BLaER1 treated with 17β-estradiol and CSF1 and Interleukin-3, amounts not matched to agents 10 nM and 100 nM (cell line): Measurements from ENCODE around the gene REV1.

ENCODE experiments used
- H3K27ac ChIP-seq, 11 experiments: shearing (Covaris generic); formaldehyde crosslinking; 2 replicates each; pipeline ENCODE4 v1.8.1; 2022
- H3K27me3 ChIP-seq, 11 experiments: shearing (Covaris generic); formaldehyde crosslinking; 2 replicates each; pipeline ENCODE4 v1.8.1; 2022
- H3K36me3 ChIP-seq, 11 experiments: shearing (Covaris generic); formaldehyde crosslinking; 2 replicates each; pipeline ENCODE4 v1.8.1; 2022
- H3K4me1 ChIP-seq, 10 experiments: shearing (Covaris generic); formaldehyde crosslinking; 2 replicates each; pipeline ENCODE4 v1.8.1; 2022
- H3K4me2 ChIP-seq, 11 experiments: shearing (Covaris generic); formaldehyde crosslinking; 2 replicates each; pipeline ENCODE4 v1.8.1; 2022
- H3K4me3 ChIP-seq, 10 experiments: shearing (Covaris generic); formaldehyde crosslinking; 2 replicates each; pipeline ENCODE4 v1.8.1; 2022
- H3K9ac ChIP-seq, 11 experiments: shearing (Covaris generic); formaldehyde crosslinking; 2 replicates each; pipeline ENCODE4 v1.8.1; 2022
- H3K9me3 ChIP-seq, 11 experiments: shearing (Covaris generic); formaldehyde crosslinking; replicated peaks in 1 of 11; 2 replicates each; pipeline ENCODE4 v1.8.1; 2022
- H4K20me1 ChIP-seq, 11 experiments: shearing (Covaris generic); formaldehyde crosslinking; 2 replicates each; pipeline ENCODE4 v1.8.1; 2022
- Cebpa-rat ChIP-seq, 11 experiments: shearing (Covaris generic); IDR thresholded peaks; 2 replicates each; pipeline ENCODE4 v1.8.1; 2022

Gene REV1

GRCh38 chr2:99410276-99410675 is 79.5 kb downstream of the REV1 start:
- Histone ChIP-seq H3K9ac (no peak overlapping the region), H3K27ac (no peak overlapping the region), H3K4me3 (no peak overlapping the region), H3K4me1 (no peaks in the 10 kb centered on the region), H4K20me1 (peaks cover 0 to 7% (median 3%) of the 10 kb centered on the region in 11 experiments; a peak in 10 of 22 replicates), H3K4me2 (no peak overlapping the region), H3K36me3 (peaks cover 93 to 100% (median 99%) of the 10 kb centered on the region in 11 experiments), H3K9me3 (no peaks in the 10 kb centered on the region), H3K27me3 (no peaks in the 10 kb centered on the region)
- no peak for TF ChIP-seq Cebpa-rat (IDR thresholded peaks at IDR 0.05)

DNA sequence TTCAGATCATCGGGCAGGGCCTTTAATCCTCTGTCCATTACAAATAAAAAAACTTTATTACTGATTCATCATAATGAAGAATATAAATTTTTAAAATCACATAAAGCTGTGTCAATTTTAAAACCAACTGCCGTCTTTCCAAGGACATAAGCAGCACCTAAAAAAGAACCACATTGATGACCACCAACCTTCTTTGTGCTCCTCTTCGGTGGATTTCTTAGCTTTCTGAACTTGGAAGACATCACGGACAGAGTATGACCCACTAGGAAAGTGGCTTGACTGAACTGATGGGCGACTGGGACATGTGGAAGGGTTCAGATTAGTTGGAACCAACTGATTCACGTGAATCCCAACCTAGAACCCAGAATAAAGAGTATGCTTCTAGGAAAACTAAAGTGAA is 83.7 kb downstream of the REV1 start:
- peaks cover 0 to 10% (median 6%) of the 10 kb centered on the region in 10 experiments; a peak in 11 of 20 replicates for H3K4me1 ChIP-seq
- H3K27ac ChIP-seq = no peak overlapping the region
- no peak overlapping the region for H3K4me2 ChIP-seq
- H3K36me3 ChIP-seq = peaks cover 94 to 100% (median 99%) of the 10 kb centered on the region in 11 experiments
- H3K9ac ChIP-seq = no peak overlapping the region
- H3K27me3 ChIP-seq = no peaks in the 10 kb centered on the region
- no peak overlapping the region for H3K4me3 ChIP-seq
- no peaks in the 10 kb centered on the region for H3K9me3 ChIP-seq
- TF ChIP-seq Cebpa-rat (IDR thresholded peaks at IDR 0.05) = no peak
- H4K20me1 ChIP-seq = peaks cover 0 to 28% (median 16%) of the 10 kb centered on the region in 11 experiments; a peak in 14 of 22 replicates

DNA sequence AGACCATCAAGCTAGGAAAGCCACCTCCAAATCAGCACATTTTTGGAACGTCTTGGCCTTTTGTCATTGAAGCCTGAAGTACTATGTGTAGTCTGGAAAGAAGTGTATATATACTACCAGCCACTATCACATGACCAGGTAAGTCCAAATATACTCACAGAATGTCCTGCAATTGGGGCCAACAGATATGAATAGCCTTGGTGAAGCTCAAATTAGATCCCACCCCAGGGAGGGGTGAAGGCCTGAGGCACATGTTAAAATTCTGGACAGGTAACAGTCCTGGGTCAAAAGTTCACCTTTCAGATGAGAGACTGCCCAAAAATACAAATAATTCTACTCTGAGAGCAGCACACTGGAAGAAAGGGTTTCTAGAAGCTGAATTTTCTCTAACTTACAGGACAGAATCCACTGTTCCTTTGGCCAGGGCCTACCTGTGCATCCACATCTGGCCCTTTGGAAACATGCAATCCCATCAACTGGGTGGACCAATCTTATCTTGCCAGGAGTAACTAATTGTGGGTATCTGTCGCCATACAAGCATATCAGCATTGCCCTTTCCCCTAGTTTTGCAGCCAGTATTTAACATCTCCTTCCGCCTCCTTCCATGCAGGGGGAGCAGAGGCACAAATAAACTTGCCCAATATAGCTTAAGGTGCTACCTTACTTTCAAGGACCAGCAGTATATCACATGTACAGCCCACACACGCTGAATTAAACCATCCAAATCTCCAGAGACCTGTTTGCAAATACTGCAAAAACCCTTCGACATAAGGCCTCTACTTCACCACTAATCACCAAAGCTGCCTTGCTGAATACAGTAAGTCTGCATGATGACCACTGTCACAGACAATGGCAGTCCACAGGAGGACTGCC is 84.8 kb downstream of the REV1 start:
- H3K9me3 ChIP-seq = no peaks in the 10 kb centered on the region
- no peaks in the 10 kb centered on the region for H3K27me3 ChIP-seq
- H3K4me2 ChIP-seq = no peak overlapping the region
- H3K27ac ChIP-seq = no peak overlapping the region
- no peak for TF ChIP-seq Cebpa-rat (IDR thresholded peaks at IDR 0.05)
- H4K20me1 ChIP-seq = peaks cover 0 to 31% (median 16%) of the 10 kb centered on the region in 11 experiments; a peak in 14 of 22 replicates
- H3K4me1 ChIP-seq = peaks cover 0 to 10% (median 6%) of the 10 kb centered on the region in 10 experiments; a peak in 11 of 20 replicates
- peaks cover 94 to 100% (median 99%) of the 10 kb centered on the region in 11 experiments for H3K36me3 ChIP-seq
- no peak overlapping the region for H3K4me3 ChIP-seq
- H3K9ac ChIP-seq = no peak overlapping the region

DNA sequence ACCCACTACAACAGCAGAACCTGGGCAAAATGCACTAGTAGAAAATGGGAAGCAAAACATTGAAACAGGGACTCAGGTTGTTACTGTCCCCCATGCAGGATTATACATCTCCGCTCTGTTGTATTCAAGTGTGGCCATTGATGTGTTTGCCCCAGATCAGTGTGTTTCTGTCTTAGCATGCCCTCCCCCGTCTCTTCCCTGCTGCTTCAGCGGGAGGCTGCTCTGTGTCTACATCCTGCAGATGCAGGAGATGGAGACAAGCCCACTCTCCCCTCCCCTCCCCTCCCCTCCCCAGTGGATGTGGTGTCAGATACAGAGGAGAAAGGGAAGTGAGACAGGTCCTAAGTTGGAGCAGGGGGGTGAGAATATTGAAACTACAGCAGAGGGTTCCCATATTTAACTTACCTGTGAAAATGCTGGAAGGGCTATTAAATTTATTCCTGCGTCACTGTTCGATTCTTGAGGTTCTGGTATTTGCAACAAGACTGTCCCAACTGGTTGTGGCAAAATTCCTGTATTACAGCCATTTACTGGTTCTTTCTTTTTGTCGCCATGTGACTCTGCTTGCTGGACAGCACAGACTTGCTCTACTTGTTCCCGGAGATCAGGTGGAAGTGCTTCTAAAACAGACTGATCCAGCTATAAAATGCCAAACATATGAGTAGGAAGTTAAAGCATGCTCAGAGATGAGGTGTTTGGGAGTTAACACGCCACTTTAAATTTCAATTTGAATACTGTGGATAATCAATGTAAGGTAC is 85.6 kb downstream of the REV1 start:
- H3K9me3 ChIP-seq = no peaks in the 10 kb centered on the region
- H3K4me3 ChIP-seq = no peak overlapping the region
- H4K20me1 ChIP-seq = peaks cover 0 to 40% (median 18%) of the 10 kb centered on the region in 11 experiments; a peak in 15 of 22 replicates
- H3K4me1 ChIP-seq = peaks cover 0 to 10% (median 6%) of the 10 kb centered on the region in 10 experiments; a peak in 11 of 20 replicates
- H3K4me2 ChIP-seq = no peak overlapping the region
- no peaks in the 10 kb centered on the region for H3K27me3 ChIP-seq
- H3K9ac ChIP-seq = no peak overlapping the region
- H3K27ac ChIP-seq = no peak overlapping the region
- H3K36me3 ChIP-seq = peaks cover 94 to 100% (median 99%) of the 10 kb centered on the region in 11 experiments
- no peak for TF ChIP-seq Cebpa-rat (IDR thresholded peaks at IDR 0.05)

DNA sequence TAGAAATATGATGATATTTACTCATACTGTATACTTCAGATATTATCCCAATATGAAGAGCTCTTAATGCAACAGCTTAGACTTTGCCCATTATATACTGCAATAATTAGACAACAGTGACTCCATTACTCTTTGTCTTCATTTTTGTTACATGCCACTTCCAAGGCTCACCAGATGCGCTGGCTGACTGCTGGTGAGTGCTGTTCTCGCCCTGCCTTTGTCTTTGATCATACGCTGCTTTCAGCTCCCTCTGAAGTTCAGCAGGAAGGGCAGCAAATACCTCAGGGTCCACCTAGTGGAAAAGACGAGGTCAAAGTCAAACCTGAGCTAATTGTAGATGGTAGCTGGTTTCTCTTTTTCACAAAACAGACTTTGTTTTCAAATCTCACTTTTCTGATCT is 86.3 kb downstream of the REV1 start:
- no peak for TF ChIP-seq Cebpa-rat (IDR thresholded peaks at IDR 0.05)
- H3K4me3 ChIP-seq = no peak overlapping the region
- no peak overlapping the region for H3K9ac ChIP-seq
- no peak overlapping the region for H3K27ac ChIP-seq
- no peaks in the 10 kb centered on the region for H3K27me3 ChIP-seq
- H3K36me3 ChIP-seq = peaks cover 94 to 100% (median 100%) of the 10 kb centered on the region in 11 experiments
- peaks cover 0 to 45% (median 23%) of the 10 kb centered on the region in 11 experiments; a peak in 16 of 22 replicates for H4K20me1 ChIP-seq
- H3K9me3 ChIP-seq = no peaks in the 10 kb centered on the region
- H3K4me1 ChIP-seq = peaks cover 0 to 10% (median 6%) of the 10 kb centered on the region in 10 experiments; a peak in 11 of 20 replicates
- H3K4me2 ChIP-seq = no peak overlapping the region

GRCh38 chr2:99403084-99403483 is 86.7 kb downstream of the REV1 start:
- Histone ChIP-seq H3K9me3 (no peaks in the 10 kb centered on the region), H3K27me3 (no peaks in the 10 kb centered on the region), H3K4me1 (peaks cover 0 to 10% (median 6%) of the 10 kb centered on the region in 10 experiments; a peak in 11 of 20 replicates), H3K27ac (no peak overlapping the region), H3K4me2 (no peak overlapping the region), H4K20me1 (peaks cover 0 to 50% (median 24%) of the 10 kb centered on the region in 11 experiments; a peak in 16 of 22 replicates), H3K36me3 (peaks cover 96 to 100% (median 100%) of the 10 kb centered on the region in 11 experiments), H3K9ac (0 out of 22 replicates have a peak overlapping the region, but pooled peaks of 1 of the 11 experiments have one; percentile 10), H3K4me3 (no peak overlapping the region)
- no peak for TF ChIP-seq Cebpa-rat (IDR thresholded peaks at IDR 0.05)

GRCh38 chr2:99401841-99402240 is 88.0 kb downstream of the REV1 start:
- Histone ChIP-seq H3K4me2 (no peak overlapping the region), H4K20me1 (peaks cover 0 to 62% (median 25%) of the 10 kb centered on the region in 11 experiments; a peak in 18 of 22 replicates), H3K4me3 (no peak overlapping the region), H3K36me3 (peaks cover 97 to 100% (median 100%) of the 10 kb centered on the region in 11 experiments), H3K4me1 (peaks cover 0 to 10% (median 6%) of the 10 kb centered on the region in 10 experiments; a peak in 11 of 20 replicates), H3K9ac (no peak overlapping the region), H3K9me3 (no peaks in the 10 kb centered on the region), H3K27ac (no peak overlapping the region), H3K27me3 (no peaks in the 10 kb centered on the region)
- no peak for TF ChIP-seq Cebpa-rat (IDR thresholded peaks at IDR 0.05)

DNA sequence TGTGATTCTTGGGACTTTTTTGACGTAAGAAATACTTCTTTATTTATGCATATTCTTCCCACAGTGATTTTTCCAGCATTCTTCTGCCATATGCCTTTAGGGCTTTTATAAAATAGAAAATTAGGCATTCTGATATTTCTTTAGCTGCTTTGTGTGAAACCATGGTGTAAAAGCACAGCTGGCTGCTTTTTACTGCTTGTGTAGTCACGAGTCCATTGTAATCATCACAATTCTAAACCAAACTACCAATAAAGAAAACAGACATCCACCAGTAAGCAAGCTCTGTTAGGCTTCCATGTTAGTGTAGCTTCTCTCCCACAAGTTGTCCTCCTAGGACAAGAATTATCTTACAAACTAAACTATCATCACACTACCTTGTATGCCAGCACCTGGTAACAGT is 90.0 kb downstream of the REV1 start:
- no peak overlapping the region for H3K4me2 ChIP-seq
- no peaks in the 10 kb centered on the region for H3K9me3 ChIP-seq
- H3K27ac ChIP-seq = no peak overlapping the region
- no peak overlapping the region for H3K4me3 ChIP-seq
- H3K27me3 ChIP-seq = no peaks in the 10 kb centered on the region
- TF ChIP-seq Cebpa-rat (IDR thresholded peaks at IDR 0.05) = no peak
- peaks cover 0 to 68% (median 31%) of the 10 kb centered on the region in 11 experiments; a peak in 17 of 22 replicates for H4K20me1 ChIP-seq
- H3K9ac ChIP-seq = no peak overlapping the region
- peaks cover 0 to 10% (median 6%) of the 10 kb centered on the region in 10 experiments; a peak in 11 of 20 replicates for H3K4me1 ChIP-seq
- peaks cover 99 to 100% (median 100%) of the 10 kb centered on the region in 11 experiments for H3K36me3 ChIP-seq
